ENCODE results near the gene VTI1A.

VTI1A gene

DNA sequence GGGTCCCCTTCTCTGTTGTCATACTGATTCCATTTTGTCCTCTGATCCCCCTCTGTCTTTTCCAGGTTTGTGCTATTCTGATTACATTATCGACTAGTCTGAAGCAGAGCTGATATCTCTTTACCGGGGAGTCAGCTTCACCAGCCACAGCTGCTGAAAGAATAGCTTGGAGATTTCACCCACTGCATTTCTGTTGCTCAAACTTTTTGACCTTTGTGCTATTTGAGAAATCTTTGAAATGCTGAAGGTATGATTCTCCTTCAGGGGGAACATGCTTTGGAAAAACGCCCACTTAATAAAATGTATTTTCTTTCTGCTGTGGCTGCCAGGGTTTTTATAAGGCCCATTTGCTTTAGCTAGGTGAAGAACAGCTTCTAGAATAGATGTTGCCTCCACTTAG lies 305.3 kb downstream of the VTI1A start:
- no peak for DNase-seq (ENCODE audit: low spot score)

DNA sequence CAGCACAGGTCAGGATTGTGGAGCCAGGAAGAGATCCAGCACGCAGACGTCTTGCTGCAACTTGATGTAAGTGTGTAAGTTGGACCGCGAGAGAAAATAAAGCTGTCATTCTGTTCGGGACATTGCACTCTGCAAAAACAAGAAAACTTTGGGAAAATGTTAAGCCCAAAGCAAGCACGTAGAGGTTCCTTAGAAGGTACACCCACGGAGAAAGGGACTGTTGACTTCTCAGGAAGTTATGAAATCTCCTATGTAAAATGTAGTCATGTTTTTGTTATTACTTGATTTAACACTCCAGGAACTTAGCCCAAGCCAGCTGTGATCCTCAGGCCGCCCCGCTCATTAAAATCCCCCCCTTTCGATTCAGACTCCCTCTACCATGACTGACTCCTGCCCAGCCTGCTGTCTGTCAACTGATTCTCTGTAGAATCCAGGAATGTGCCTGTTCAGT lies 307.0 kb downstream of the VTI1A start:
- no peak for DNase-seq (ENCODE audit: low spot score)

DNA sequence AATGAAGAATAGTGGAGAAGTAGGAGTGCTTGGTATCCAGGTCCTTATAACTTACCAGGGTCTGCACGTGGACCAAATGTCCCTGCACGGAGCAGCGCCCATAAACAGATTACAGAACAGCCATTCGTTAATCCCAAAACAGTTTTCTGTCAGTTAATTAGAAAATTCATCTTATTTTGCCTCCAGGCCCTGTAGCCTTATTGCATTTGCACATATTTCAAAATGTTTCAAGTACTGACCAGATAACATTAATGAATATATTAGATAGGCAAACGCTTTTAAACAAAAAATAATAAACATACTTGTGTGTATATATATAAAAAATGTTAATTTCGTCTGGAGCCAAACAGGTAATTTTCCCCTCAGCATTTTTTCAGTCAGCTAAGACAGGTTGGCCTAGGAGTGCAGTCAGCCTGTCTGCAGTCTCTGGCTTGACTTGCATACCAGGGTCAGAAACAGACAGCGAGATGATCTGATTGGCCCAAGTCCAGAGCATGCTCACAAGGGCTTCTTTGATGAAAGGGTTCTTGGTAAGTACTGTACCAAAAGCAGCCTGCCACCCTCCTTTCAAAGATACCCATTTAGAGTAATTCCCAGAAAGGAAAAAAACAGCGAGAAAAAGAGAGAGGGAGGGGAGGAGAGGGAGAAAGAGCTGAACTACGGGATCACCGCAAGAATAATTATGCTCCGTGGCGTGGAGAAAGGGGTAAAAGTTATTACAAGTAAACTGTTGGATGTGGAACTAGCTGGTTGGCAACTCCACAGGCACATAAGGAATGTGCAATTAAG lies 308.6 kb downstream of the VTI1A start:
- DNase-seq (ENCODE audit: low spot score) = peak; percentile 74

DNA sequence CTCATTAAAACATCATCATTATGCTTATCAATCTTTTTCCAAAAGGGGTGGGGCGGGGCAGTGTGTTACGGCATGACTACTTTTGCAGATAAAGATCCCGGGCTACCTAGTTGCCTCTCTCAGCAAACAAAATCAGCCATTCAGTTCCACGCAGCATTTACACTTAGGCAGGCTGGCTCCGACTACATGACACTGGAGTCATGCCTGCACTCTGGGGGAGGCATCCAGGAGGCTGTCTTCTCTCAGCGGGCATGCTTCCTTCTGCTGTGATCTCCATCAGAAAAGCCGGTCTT lies 309.2 kb downstream of the VTI1A start:
- no peak for DNase-seq (ENCODE audit: low spot score)

DNA sequence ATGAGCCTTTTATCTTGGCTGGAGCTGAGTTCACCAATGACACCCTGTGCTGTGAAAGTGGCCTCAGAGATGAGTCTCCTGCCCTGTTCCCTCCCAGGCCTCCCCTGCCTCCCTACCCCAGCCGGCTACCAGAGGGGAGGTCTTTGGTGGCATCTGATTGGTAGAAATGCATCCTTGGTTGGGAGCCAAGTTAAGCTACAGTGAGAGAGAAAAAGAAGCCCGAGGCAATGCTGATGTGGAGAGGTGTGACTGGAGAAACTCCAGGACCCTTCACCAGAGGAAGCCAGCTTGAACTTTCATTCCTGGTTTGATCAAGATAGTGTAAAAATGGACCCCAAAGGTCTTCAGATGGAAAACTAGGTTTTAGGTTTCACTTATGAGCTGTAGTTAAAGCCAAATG lies 311.9 kb downstream of the VTI1A start:
- DNase-seq (ENCODE audit: low spot score) = no peak

DNA sequence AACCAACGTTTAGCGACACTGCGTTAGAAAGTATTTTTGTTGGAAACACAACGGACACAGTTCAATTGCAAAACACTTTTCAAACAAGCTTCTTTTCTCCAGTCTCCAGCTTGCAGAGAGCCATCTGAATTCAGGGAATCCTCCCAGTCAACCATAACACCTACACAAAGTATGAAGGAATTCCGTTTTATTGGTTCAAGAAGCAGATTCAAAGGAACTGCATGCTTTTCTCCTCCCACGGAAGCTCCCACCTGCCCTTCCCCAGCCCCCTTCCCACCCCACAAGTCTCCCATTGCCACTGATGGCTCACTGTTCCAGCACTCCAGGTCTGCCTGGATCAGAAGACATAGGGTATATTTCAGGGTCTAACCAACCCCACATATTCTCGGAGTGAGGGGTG lies 312.5 kb downstream of the VTI1A start:
- DNase-seq (ENCODE audit: low spot score) = no peak

DNA sequence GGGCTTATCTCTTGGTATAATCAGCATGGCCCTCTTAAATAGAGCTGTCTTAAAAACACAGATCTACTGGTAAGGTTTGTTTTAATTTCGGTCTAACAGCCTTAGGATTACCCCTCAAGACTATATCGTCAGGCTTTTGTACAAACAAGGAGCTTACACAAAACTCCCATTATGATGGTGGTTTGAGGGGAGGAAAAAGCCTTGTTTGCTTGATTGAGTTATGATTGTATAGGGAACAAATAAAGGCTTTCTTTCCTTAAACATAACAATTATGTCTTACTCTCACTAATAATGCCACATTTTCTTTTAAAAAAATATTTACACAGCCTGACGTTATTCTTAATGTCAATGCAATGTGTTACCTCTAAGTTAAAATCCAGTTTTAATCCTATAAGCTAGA lies 314.2 kb downstream of the VTI1A start:
- DNase-seq (ENCODE audit: low spot score) = no peak

DNA sequence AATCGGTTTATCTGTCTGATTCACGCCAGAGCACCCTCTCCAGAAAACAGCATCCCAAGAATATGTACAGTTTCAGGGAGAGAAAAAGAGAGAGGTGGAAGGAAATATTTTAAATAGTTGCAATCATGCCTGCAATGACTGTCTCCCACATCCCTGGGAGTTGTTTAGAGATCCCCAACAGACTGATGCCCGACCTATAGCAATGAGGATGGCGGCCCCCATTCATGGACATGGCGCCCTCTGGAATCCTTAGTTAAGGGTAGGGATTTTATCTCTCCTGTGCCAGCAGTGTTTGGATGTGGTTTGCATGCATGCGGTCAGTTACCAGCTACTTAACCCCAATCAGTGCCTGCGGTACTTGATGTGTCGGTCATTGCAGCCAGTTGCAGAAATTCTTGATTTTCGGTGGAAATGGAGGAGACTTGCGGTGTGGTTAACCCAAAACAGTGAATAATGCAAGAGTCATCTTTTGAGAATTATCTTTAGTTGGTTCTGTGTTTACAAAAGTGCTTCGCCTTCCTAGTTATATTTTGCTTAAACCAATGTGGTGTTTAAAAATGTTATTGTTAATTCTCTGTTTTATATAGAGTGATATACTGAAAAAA lies 317.0 kb downstream of the VTI1A start:
- DNase-seq (ENCODE audit: low spot score) = no peak

DNA sequence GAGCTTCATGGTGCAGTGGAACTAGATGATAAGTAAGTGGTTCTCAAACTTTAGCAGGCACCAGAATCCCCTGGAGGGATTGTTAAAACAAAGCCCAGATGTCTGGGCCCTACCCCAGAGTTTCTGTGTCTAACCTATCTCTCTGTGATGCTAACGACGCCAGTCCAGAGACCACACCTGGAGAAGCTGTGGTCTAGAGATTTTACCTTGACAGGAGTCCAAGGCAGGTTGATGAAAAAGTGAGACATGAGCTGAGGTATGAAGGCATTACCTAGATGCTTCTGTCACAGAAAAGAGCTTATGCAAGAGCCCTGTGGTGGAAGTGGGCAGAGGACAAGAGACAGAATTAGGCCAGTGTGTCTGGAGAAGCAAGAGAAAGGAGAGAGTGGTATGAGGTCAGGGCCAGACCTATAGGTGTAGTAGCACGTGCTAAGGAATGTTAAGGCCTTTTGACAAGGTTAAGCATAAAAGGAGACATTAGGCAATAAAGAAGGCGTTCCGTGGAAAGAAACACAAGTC lies 318.8 kb downstream of the VTI1A start:
- no peak for DNase-seq (ENCODE audit: low spot score)

DNA sequence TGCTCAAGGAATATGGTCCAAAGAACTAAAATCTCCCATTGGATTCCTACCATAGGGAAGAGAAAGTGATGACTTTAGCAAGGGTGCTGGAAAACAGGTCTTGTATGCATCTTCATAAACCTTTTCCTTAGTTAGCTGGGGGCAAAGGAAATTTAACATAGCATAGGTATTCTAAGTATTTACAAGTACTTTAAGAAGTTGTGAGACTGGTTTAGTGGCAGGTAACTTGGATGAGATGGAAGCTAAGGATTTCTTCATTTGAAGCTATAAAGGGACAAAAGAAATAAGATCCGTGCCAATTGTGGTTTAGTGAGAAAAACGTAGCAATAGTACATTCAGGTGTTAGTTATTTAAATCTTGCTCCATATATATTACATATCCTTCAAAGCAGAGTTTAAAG lies 319.6 kb downstream of the VTI1A start:
- DNase-seq (ENCODE audit: low spot score) = no peak

DNA sequence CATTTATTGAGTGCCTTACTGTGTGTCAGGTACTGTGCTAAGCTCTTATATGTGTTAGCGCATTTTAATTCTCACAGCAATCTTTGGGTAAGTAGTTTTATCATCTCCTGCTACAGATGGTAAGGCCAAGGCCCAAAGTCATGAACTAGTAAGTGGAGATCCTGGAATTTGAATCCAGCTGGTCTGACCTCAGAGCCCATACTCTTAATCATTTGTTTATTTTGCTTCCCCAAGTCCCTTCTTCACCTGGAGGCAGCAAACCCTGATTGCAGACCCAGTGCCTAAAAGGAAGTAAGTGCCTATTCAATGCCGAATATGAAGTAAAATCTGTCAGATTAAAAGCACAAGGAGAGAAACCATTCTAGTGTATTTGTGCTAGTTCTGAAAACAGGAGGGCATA lies 320.1 kb downstream of the VTI1A start:
- no peak for DNase-seq (ENCODE audit: low spot score)

DNA sequence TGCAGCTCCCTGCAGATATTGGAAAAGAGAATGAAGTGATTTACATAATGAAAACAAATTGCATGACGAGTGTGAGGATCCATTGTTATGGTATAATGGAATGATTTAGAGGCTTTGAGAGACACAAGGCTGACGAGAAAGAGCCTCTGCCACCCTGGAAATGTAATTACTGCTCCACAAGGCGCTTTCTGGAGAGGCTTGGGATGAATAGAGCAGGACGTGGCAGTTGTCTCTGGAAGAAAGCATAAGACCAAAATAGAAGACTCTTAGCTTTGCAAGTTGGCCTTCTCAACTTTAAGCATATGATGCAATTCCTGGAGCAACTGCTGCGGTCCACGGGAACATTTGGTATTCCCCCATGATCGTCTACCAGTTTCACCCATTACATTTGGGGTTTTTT lies 321.1 kb downstream of the VTI1A start:
- DNase-seq (ENCODE audit: low spot score) = no peak

DNA sequence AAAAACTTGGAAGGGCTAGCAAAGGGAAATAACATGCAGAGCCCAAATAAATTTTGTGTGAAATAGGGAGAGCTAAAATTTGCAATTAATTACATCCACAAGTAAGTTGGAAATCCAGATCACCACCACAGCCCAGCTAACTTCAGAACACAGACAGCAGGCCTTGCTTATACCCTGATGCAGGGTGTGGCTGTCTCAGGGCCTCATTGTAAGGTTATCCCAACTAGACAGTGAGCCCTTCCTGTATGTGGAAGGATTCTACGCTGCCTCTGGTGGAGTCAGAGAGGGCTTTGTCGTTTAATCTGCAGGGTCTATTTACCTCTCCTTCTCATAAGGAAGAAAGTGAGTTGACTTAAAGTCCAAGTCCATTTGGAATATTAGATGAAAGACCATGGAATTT lies 322.1 kb downstream of the VTI1A start:
- DNase-seq (ENCODE audit: low spot score) = no peak

DNA sequence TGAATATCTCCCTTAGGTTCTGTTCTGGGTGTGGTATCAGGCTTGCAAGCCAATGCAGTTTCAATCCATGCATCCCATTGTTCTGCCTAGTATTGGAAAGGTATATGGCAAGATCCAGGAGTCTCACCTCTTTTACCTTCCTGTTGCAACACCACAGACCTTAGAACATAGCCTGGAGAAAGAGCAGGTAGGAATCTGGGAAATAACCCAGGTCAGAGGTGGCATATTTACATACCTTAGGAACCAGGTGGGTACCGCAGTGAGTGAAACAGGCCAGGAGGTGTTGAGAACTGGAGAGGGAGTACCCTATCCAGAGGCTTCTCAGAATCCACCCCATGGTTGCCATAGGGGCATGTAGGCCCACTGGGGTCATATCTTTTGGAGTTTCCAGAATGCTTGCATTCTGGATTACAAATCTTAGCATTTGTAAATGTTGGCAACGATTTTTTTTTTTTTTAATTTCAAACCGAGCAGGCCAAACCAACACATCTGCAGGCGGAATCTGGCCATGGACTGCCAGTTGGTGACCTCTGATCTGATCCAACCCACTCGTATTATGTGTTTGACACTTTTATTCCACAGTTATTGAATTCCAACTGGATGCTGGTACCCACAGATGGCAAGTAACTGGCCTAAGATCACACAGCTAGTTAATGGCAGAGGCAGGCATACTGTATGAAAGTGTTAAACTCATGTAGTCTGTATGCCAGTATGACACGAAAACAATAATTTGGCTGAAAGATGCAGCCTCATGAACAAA lies 322.8 kb downstream of the VTI1A start:
- DNase-seq (ENCODE audit: low spot score) = no peak

DNA sequence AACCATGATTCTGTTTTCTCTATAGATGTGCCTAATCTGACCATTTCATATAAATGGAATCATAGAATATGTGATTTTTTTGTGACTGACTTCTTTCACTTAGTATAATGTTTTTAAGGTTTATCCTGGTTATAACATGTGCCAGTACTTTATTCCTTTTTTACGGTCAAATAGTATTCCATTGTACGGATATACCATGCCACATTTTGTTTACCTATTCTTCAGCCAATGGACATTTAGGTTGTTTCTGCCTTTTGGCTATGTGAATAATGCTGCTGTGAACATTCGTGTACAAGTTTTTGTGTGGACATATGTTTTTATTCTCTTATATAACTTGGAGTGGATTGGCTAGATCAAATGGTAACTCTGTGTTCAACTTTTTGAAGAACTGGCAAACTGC lies 324.7 kb downstream of the VTI1A start:
- DNase-seq (ENCODE audit: low spot score) = no peak

DNA sequence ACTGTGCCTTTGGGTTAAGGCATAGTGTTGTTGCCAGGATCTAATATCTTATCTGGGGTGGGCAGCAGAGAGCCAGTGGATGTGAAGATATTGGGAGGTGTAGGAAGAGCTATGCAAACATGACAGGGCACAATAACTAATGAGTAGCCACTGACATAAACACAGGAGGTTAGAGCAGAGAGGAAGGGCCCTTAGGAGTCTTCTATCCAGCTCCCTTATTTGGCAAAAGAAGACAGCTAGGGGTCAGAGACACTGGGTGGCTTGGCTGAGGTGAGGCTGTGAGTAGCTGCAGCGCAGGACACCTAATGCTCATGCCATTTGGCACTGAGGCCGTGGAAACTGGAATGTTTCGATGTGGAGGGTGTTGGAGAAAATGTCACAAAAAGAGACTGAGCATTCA lies 326.8 kb downstream of the VTI1A start:
- no peak for DNase-seq (ENCODE audit: low spot score)

DNA sequence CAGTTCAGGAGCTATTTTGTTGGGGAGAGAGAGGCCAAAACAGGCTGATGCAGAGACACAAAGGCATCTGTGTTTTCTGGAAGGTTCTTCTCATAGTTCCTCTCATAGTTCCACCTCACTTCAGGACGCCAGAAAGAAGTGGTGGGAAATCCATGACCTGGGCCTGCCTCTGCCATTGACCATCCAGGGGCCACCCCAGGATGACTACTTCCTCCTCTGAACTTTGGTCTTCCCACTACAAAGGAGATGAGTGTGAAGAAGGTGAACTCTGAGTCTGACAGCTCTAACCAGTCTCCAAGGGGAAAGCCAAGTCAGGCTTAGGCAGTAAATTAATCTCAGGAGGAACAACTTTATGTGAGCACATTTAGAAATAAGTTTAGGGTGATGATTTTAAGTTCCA lies 327.2 kb downstream of the VTI1A start:
- no peak for DNase-seq (ENCODE audit: low spot score)

DNA sequence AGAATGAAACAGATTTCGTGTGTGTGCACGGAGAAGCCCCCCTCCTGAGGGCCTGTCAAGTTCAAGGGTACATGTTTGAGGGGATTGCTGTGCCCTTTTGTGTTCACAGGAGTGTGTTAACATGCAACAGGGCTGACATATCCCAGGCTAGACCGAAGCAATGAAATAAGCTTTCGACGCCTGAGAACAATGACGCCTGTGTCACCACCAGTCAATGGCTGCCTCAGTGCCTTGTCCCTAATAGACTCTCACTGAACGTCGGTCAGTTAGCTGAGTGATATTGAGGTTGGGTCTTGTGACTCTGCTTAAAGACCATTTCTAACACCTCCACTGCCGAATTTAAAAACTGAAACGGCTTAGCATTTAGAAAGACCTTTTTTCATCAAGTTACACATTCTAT lies 327.8 kb downstream of the VTI1A start:
- no peak for DNase-seq (ENCODE audit: low spot score)

DNA sequence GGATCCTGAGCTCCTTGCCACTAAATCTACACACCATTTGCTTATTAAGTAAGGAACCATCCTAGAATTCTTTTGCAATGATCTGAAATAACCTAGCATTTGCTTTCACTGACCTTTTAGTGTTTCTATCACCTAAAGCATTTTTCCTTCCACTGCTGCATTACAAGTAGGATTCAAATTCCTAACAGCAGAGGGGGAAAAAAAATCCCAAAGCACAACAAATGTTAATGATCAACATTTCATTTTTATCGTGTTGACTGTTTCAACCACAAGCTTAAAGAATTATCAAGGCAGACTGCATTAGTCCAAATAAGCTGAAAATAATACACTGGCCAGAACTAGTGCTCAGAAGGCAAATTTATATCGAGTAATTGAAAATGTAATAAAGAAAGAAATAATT lies 328.4 kb downstream of the VTI1A start:
- no peak for DNase-seq (ENCODE audit: low spot score)

DNA sequence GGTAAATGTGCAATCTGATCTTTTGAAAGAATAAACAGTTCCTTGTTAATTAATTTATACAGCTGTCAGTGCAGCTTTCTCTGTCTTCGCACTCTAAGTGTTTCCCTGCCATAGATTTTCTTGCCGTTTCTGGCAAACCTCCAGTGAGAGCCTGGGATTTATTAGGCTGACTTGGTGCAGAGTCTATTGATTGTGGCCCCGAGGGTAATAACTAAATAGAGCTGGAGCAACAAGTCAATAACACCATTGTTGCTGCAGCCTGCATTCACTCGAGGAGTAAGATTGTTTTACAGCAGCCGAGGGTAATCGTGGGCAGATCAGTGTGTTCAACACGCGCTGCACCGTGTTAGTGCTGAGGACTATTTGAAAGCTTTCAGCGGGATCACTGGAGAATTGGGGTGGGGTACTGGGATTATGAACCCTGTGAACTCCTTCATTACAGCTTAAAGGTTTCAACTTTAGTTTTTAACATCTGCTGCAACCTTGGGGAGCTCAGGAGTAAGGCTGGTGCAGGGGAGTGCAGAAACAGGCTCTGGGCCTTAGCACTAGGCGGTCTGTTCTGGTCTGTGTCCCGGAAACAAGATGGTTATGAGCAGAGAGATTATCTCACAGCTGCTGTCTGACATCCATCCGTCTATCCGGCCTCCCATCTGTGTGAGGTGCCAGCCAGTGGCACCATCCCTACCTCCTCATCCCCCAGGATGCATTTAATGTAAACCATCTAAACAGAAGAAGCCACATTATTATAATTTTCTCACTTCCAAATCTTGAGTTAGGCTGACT lies 329.1 kb downstream of the VTI1A start:
- DNase-seq (ENCODE audit: low spot score) = peak; percentile 37

DNA sequence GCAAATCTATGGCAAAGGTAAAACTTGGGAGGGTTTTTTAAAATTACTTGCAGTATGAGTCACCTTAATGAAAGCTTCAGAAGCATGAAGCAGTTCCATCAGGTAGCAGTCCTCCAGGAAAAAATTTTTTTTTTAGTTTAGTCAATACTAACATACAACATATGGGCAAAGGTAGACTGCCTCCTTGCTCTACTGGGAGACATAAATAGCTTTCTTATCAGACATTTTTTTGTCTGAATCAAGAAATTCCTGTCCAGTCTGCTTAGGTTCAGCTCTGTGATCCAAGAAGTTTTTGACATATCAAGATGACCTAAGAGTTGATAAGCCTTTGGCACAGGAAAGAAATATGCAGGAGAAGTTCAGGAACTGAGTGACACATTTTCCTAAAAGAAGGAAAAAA lies 331.6 kb downstream of the VTI1A start:
- DNase-seq (ENCODE audit: low spot score) = no peak
